ENCODE results near the gene RAPGEF3.

DNA sequence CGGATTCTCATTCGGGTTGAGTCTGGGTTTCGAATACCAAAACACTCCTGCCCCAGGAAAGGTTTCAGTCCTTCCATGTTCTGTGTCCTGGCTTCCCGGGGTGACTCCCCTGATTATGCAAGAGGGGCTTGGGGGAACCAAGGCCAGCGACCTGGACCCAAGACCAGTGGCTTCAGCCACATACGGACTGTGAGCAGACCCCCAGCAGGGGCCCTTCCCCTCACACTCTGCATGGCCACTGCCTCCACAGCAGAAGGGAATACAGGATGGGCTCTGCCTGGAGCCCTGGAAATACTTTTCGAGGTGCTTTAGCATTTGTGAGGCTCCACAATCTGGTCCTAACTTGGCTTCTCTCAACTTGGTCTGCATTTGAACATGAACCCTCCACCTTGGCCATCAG lies 41.9 kb upstream of the RAPGEF3 start:
- TF ChIP-seq POLR2A (IDR thresholded peaks at IDR 0.05; ENCODE audit: low read depth, low read length) (no peak), POLR2AphosphoS5 (IDR thresholded peaks at IDR 0.05; ENCODE audit: low read depth, low read length) (no peak)
